GM19328 (cell line): ENCODE data around the gene GPHB5.
"Not testable (repeated sequence)": the region's sequence is repeated elsewhere in the genome, so short reads cannot be mapped to it uniquely, and the experiment has no call there.

ENCODE experiments used
- ATAC-seq: cut with Tn5 transposase; IDR thresholded peaks from one replicate; pipeline ENCODE4 v1.9.1; 2021; ENCODE audit warnings: mild to moderate bottlenecking, moderate library complexity; ENCODE audit not compliant: unreplicated experiment

GPHB5 gene

GRCh38 chr14:63296060-63296563, 22.6 kb downstream of the GPHB5 start:
- no peak for ATAC-seq

GRCh38 chr14:63295231-63295685, 23.5 kb downstream of the GPHB5 start:
- ATAC-seq = no peak

DNA sequence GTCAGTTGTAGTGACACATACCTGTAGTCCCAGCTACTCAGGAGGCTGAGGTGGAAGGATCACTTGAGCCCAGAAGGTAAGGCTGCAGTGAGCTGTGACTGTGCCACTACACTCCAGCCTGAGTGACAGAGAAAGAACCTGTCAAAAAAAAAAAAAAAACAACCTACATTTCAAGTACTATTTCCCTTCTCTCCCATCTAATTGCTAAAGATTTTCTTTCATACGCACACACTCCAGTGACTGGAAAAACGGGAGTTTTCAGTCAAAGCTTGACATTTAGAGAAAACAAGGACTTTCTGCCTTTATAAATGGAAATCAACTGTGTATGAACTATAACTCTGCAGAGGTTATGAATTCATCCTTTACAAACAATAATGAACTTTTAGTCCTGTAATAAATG, 25.9 kb downstream of the GPHB5 start:
- no peak for ATAC-seq

- no peak for ATAC-seq
Measured at GRCh38 chr14:63290741-63291430, 27.8 kb downstream of the GPHB5 start.

DNA sequence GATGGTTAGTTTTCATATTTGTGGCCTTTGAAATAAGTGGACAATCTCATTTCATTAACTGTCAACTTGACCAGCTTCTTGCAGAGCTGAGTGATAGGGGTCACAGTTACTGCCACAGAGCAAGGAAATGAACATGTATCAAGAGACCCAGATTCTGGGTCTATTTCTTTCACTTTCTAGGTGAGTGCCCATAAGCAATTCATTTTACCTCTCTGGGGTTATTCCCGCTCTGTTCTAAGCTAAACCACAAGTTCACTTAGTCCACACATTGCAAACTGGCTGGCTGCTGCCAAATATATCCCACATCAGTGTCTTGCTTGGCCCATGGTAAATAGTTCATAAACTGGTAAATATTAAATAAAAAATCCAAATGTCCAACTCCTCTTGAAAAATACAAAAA, 29.9 kb downstream of the GPHB5 start:
- no peak for ATAC-seq

GRCh38 chr14:63287666-63288483, 30.9 kb downstream of the GPHB5 start:
- no peak for ATAC-seq

DNA sequence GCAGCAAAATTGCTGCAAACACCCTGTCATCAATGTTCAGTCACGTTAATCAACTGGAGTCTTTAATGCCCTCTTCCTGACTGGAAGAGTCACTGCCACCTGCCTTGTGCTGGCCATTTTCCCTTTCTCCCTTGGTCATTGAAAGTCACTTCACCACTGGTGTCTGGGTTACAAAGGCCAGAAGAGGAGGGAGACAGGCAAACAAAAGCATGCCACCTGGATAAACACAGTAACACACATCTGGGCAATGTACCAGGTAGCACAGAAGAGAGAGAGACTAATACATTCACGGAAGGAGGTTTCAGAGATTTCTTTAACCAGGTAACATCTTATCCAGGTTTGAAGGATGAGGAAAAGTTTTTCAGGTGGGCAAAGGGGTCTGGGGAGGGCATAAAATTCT, 32.7 kb downstream of the GPHB5 start:
- ATAC-seq = no peak

DNA sequence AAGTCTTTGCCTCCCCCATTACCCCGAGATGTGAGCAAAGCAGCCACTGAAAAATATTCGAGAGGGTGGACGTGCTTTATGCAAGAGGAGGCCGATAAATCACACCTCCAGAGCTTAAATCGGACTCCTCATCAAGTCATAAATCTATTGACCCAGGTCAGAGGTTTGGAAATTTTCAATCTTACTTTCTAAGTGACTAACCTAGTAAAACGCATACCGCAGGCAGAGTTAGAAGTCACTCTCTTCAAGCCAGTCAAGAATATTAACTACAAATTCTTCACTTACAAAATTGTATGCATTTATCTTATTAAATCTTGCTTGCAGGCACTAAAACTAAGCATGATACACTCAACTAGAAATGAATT, 34.9 kb downstream of the GPHB5 start:
- no peak for ATAC-seq

DNA sequence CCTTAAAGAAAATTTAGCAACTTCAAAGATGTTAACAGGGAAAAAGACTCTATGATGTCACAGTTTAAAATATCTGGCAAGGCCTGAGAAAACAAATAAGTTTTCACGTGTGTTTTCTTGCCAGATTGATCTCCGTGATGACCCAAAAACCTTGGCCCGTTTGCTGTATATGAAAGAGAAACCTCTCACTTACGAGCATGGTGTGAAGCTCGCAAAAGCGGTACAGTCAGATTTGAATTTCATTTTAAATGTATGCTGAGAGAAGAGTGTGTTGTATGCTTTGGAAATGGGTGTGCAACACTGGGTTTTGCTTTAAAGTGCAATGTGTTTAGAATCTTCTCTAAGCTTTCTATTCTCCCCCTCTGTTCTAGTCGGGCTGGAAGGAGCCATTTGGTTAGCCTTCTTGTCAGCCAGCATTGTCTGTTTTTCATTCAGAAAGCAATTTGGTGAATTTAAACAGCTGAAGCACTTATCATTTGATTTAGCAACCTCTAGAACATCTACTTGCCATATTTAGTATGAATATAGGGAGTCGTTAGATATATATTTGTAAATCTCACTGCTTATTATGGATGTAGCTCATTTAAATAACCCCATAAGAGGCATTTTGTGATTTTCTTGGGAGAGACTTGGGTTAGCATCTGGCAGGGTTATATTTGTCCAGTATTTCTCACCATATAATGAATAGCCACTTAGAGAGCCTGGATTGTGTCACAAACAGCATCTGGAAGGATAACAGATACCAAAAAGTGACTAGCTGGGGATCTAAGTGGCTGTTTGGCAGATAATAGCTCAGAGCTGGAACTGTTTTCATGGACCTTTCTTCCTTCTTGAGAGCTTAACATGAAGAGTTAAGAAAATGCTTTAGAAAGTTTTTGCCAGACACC, 35.5 kb downstream of the GPHB5 start:
- ATAC-seq = no peak

- not testable (repeated sequence) for ATAC-seq
Measured at GRCh38 chr14:63279933-63280332, 38.8 kb downstream of the GPHB5 start.

DNA sequence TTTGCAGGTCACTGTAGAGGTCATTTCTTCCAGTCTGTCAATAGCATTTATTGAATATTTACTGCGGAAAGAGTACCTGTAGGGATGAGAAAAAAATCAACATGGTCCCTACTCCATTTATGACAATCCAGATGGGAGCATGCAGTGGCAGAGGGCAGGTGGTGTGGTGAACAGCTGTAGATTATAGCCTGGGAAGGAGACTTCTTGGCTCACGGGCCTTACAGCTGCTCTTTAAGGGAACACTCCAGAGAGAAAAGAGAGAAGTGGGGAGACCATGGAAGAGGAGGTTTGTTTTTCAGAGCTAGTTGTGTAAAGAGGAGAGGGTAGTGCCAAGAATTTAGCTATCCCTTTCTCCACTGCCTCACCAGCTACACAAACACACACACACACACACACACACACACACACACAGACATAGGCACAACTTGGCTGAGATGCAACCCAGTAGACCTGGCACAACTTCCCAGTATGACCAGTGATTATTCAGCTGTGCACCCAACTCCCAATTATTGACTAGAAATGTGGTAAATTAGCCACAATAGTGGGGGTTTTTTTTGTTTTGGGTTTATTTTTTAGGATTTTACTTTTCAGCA, 41.0 kb downstream of the GPHB5 start:
- no peak for ATAC-seq

GRCh38 chr14:63276492-63277342, 42.0 kb downstream of the GPHB5 start:
- no peak for ATAC-seq

- no peak for ATAC-seq
Measured at GRCh38 chr14:63276016-63276415, 42.7 kb downstream of the GPHB5 start.

- ATAC-seq = no peak
Measured at GRCh38 chr14:63275611-63276010, 43.1 kb downstream of the GPHB5 start.

DNA sequence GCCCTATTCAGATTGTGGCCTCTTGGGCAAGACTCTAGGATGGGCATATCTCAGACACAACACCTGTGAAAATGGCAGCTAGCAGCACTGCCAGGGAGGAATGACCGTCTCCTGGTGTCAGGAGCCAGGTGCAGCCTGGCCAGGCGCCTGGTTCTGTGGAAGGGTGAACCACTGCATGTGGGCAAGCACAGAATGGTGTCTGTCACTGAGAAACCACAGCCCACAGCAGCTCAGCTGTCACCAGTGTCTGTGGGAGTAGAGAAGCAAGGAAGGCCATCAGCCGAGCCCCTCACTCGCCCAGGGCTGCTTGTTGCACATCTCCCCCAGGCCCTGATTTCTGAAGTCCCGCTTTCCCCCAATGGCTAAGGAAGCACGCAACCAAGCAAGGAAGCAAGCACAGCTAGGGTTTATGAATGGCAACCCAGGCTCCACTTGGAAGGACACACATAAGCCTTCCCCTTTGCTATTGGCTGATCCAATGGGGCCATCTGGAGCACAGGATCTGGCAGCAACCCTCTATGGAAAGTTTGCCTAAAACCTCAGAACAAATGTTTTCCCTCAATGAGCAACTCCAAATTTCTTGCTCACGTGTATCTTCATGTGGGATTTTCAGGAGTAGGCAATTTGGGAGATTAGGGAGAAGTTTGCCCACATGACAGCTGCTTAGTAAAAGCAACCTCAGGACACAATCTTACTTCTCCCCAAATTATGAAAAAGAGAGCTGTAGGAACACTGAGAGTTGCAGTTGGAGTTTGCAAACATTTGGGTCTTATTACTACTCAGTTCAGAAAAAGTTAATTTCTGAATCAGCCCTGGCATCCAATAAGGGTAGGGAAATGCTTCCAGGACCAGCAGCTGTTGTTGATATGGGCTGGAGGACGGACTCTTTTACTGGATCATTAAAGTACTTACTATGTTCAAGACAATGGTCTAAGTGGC, 44.7 kb downstream of the GPHB5 start:
- no peak for ATAC-seq

- ATAC-seq = no peak
Measured at GRCh38 chr14:63273129-63273528, 45.6 kb downstream of the GPHB5 start.

GRCh38 chr14:63269561-63270225, 49.0 kb downstream of the GPHB5 start:
- no peak for ATAC-seq

GRCh38 chr14:63268771-63269170, 50.0 kb downstream of the GPHB5 start:
- no peak for ATAC-seq
